ENCODE data around the gene NDUFA8. TPM values are rescaled to one million over a fixed set of nuclear protein-coding genes. Genes with fewer than 3 reads are reported as not detected.

Gene NDUFA8
- total RNA-seq, 1 experiment from 2014 or later: 60.7 TPM

DNA sequence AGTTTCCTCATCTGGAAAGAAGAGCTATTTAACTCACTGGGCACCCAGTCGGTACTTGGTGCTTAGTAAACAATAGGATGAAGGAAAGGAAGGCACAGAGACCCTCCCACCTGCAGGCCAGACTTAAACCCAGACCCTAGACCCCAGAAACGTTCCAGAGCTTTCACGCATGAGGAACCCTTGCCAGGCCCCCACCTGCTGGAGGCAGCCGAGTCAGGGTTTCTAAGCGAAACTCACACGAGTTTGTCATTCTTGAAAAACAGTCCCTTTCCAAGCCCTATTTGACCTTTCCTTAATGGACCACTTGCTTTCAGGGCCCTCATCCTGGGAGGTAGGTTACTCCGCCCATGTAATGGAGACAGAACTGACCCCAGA, 30.6 kb downstream of the NDUFA8 start:
- TF ChIP-seq, protein P1, sequence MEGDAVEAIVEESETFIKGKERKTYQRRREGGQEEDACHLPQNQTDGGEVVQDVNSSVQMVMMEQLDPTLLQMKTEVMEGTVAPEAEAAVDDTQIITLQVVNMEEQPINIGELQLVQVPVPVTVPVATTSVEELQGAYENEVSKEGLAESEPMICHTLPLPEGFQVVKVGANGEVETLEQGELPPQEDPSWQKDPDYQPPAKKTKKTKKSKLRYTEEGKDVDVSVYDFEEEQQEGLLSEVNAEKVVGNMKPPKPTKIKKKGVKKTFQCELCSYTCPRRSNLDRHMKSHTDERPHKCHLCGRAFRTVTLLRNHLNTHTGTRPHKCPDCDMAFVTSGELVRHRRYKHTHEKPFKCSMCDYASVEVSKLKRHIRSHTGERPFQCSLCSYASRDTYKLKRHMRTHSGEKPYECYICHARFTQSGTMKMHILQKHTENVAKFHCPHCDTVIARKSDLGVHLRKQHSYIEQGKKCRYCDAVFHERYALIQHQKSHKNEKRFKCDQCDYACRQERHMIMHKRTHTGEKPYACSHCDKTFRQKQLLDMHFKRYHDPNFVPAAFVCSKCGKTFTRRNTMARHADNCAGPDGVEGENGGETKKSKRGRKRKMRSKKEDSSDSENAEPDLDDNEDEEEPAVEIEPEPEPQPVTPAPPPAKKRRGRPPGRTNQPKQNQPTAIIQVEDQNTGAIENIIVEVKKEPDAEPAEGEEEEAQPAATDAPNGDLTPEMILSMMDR (conservative IDR thresholded peaks at IDR 0.05): no peak
- no peaks in the 10 kb centered on the region for H3K79me1 ChIP-seq (ENCODE audit: insufficient read depth, low read depth, low read length, poor library complexity, severe bottlenecking)
- no peak overlapping the region for H4K5ac ChIP-seq (ENCODE audit: insufficient read length, low read depth, low read length)
- WGBS (ENCODE audit: extremely low coverage, insufficient read length, low lambda C conversion rate): no CpG with 5 or more reads among the region's 7 CpGs
- no peak overlapping the region for H3K23ac ChIP-seq (ENCODE audit: insufficient read length, low read depth, low read length)
- no peak overlapping the region for H3K4me2 ChIP-seq (ENCODE audit: insufficient read depth, insufficient read length, low read length)
- no peak overlapping the region for H3K56ac ChIP-seq (ENCODE audit: insufficient read length, low read depth, low read length)
- H4K8ac ChIP-seq (replicated peaks; ENCODE audit: insufficient read length, low read depth, low read length): no peak overlapping the region
- no peak overlapping the region for H3K9ac ChIP-seq (ENCODE audit: extremely low read depth, insufficient read length, low read length)
- H3K9me3 ChIP-seq (ENCODE audit: control insufficient read depth, low read depth, low read length): no peaks in the 10 kb centered on the region
- H2AK5ac ChIP-seq (ENCODE audit: insufficient read length, low read length): no peak overlapping the region
- no peaks in the 10 kb centered on the region for H4K20me1 ChIP-seq (ENCODE audit: control insufficient read depth, insufficient read depth, insufficient read length)
- H2BK120ac ChIP-seq (ENCODE audit: low read depth, low read length, poor library complexity, severe bottlenecking): no peak overlapping the region
- H3K4ac ChIP-seq (ENCODE audit: low read depth, low read length): no peak overlapping the region
- peaks cover 8% of the 10 kb centered on the region; the same call in 1 of the 2 replicates for H3K4me1 ChIP-seq (ENCODE audit: insufficient read depth, low read length)
- DNase-seq: no peak
- H3K79me2 ChIP-seq (ENCODE audit: insufficient read depth, low read length): no peaks in the 10 kb centered on the region
- no peak overlapping the region for H4K91ac ChIP-seq (ENCODE audit: insufficient read length, low read depth, low read length)
- no peak overlapping the region for H2AFZ ChIP-seq (ENCODE audit: low read length)
- peaks cover 9% of the 10 kb centered on the region for H3K23me2 ChIP-seq (ENCODE audit: insufficient read length, low read depth, low read length, poor library complexity, severe bottlenecking)
- no peak overlapping the region for H3K18ac ChIP-seq (ENCODE audit: insufficient read length, low read depth, low read length)
- no peak overlapping the region for H3T11ph ChIP-seq (ENCODE audit: low read length)
- peaks cover 45 to 48% of the 10 kb centered on the region in 2 experiments for H3K4me1 Mint-ChIP-seq
- no peak overlapping the region for H3K4me3 Mint-ChIP-seq
- no peak overlapping the region for H2BK15ac ChIP-seq (ENCODE audit: low read depth, low read length)
- H2BK12ac ChIP-seq (ENCODE audit: insufficient read length, low read depth, low read length): no peak overlapping the region
- no peak overlapping the region for H3K27ac ChIP-seq (ENCODE audit: insufficient read length, low read depth, low read length)
- no peak overlapping the region for H2BK20ac ChIP-seq (ENCODE audit: low read depth, low read length, poor library complexity, severe bottlenecking)
- H3K27me3 Mint-ChIP-seq (ENCODE audit: low read depth): peaks cover 70% of the 10 kb centered on the region
- no peaks in the 10 kb centered on the region for H3K36me3 Mint-ChIP-seq (ENCODE audit: insufficient read depth in 1 of 3, low read depth in 3 of 3)
- H3K27me3 ChIP-seq (ENCODE audit: insufficient read depth, low read length): peaks cover 3% of the 10 kb centered on the region; the same call in 1 of the 2 replicates
- no peak overlapping the region for H3K14ac ChIP-seq (ENCODE audit: insufficient read depth, low read length)
- H3K27ac Mint-ChIP-seq: no peak overlapping the region
- no peak overlapping the region for H2BK5ac ChIP-seq (ENCODE audit: insufficient read length, low read length)
- no peaks in the 10 kb centered on the region; a peak in 1 of 5 replicates for H3K9me3 Mint-ChIP-seq

Measured in H9 (cell line).